Upper lobe of right lung (tissue), 1 donor: Measurements from ENCODE around the gene WDR5. TPM values are rescaled to one million over a fixed set of nuclear protein-coding genes. Genes with fewer than 3 reads are reported as not detected.

Source experiments
- ATAC-seq: fragments of 200-7000 bp; cut with Tn5 transposase; one replicate; pipeline ENCODE4 v1.9.1; 2020; ENCODE audit warnings: mild to moderate bottlenecking, moderate library complexity
- DNase-seq: peaks from one replicate; pipeline ENCODE4 v3.0.0-alpha.2; 2020
- H3K27ac ChIP-seq: fragments of 200-600 bp; one replicate; pipeline ENCODE4 v1.8.0; 2022
- H3K27me3 ChIP-seq: fragments of 200-600 bp; one replicate; pipeline ENCODE4 v1.8.0; 2022; ENCODE audit warnings: mild to moderate bottlenecking
- H3K36me3 ChIP-seq: fragments of 200-600 bp; one replicate; pipeline ENCODE4 v1.8.0; 2022
- H3K4me1 ChIP-seq: fragments of 200-600 bp; one replicate; pipeline ENCODE4 v1.8.0; 2022
- H3K4me3 ChIP-seq: fragments of 200-600 bp; one replicate; pipeline ENCODE4 v1.8.0; 2022; ENCODE audit warnings: mild to moderate bottlenecking
- H3K9me3 ChIP-seq: fragments of 200-600 bp; one replicate; pipeline ENCODE4 v1.8.0; 2022
- CTCF ChIP-seq: fragments of 200-600 bp; IDR thresholded peaks from one replicate; pipeline ENCODE4 v1.8.0; 2022; ENCODE audit warnings: antibody characterized with exemption
- intact Hi-C: fragments of 100-400 bp; cut with DNase I; formaldehyde crosslinking; loops from one replicate; pipeline ENCODE4 v1.11.0; 2022
- total RNA-seq: library from RNA; stranded (reverse); fragmentation: NEBNext Ultra II Directional; extraction: Animal tissue kit (Norgen Biotek cat#: 25700); gene quantifications from one replicate; pipeline ENCODE4 v1.2.1, GENCODE V29; 2021
- donor health status: DM: no; HTN: yes; CAD: no; lungs with severe emphysema.

Gene WDR5
- total RNA-seq, 1 donor from 2014 or later: 26.6 TPM

DNA sequence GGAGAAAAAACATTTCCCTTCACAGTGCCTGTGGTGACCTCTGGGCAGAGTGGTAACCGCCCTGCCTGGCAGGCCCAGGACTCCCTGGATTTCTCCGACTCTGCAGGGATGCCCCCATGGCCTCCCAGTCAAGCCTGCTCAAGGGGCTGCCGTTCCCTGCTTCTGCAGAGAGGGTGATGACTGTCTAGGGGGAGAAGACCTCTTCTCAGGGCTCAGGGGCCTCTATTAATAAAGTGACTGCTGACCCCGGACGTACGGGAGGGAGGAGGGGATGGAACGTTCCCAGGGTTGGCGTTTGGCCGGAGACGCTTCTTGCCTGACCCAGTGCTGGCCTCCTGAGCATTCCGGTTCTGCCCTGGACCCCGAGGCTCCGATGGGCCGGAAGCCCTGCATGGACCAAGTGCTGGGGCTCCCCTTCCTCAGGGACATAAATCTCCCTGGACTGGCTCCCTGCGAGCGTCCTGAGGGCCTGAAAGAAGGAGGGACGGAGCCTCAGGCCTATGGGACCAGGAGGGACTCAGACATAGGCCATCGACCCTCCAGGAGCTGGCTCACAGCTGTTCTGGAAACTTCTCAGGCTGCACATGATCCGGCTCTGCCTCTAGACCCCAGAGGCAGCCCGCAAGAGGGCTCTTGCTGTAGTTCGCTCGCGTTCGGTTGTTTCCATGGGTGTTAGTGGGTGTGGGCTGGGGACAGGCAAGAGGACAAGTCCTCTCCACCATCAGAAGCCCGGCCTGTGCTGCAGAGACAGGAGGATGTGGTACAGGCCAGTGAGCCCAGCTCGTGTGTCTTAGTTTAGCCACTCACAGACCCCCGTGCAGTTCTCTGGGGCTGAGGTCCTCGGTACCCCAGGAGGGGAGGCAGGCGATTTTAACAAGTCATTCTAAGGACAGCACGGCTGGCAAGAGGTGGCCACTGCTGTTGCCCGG lies 36.6 kb downstream of the WDR5 start:
- Histone ChIP-seq H3K4me3 (no peak overlapping the region), H3K9me3 (peaks cover 5% of the 10 kb centered on the region), H3K4me1 (peaks cover 10% of the 10 kb centered on the region), H3K27ac (peak overlapping the region; percentile 65), H3K36me3 (no peaks in the 10 kb centered on the region), H3K27me3 (no peaks in the 10 kb centered on the region)
- no peak for TF ChIP-seq CTCF
- DNase-seq (no peak), ATAC-seq (no peak)
- intact Hi-C loops: loop anchor here (5.0 kb wide), 1 partner anchor 160 kb away; no protein-coding TSS in a partner anchor

DNA sequence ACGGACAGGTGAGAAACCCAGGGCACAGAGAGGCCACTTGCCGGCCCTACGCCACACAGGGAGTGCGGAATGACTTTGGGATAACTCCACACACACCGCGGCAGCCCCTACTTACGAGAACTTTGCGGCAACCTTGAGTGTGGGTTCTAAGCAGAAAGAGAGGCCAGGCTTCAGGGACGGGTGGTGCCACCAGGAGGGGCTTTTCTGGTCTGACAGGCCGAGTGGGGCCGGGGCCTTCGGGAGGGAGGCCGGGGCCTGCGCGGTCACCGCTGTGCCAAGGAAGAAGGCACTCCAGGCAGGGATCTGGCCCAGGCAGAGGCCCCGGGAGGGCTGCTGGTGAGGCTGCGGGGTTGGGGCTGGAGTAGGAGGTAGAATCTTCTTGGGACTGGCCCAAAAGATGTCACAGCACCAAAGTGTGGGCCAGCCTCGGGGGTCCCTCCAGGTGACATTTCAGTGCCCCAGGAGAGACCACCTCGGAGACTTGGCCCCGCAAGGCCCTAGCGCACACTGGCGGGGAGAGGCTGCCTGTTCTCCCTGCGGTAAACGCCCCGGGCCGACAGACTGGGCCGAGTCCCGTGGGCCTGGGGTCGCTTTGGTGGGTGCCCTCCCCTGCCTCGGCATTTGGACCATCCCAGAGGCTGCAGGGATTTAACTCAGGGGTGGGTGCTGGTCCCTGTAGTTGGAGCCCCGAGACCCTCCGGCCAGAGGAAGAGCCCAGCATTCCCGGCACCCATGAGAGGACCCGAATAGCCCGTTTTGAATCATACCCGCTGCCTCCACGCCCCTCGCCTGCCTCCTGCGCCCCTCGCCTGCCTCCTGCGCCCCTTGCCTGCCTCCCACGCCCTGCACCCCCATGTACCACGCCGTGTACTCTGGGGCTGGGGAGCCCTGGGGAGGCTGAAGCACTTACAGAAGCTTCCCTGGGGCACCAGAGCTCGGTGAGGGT lies 37.5 kb downstream of the WDR5 start:
- TF ChIP-seq CTCF: no peak
- Histone ChIP-seq H3K9me3 (peaks cover 5% of the 10 kb centered on the region), H3K27ac (peak overlapping the region; percentile 65), H3K4me1 (peaks cover 10% of the 10 kb centered on the region), H3K4me3 (no peak overlapping the region), H3K36me3 (no peaks in the 10 kb centered on the region), H3K27me3 (peaks cover 5% of the 10 kb centered on the region)
- no peak for ATAC-seq
- intact Hi-C loops: loop anchor here (5.0 kb wide), 1 partner anchor 159 kb away; no protein-coding TSS in a partner anchor
- no peak for DNase-seq

DNA sequence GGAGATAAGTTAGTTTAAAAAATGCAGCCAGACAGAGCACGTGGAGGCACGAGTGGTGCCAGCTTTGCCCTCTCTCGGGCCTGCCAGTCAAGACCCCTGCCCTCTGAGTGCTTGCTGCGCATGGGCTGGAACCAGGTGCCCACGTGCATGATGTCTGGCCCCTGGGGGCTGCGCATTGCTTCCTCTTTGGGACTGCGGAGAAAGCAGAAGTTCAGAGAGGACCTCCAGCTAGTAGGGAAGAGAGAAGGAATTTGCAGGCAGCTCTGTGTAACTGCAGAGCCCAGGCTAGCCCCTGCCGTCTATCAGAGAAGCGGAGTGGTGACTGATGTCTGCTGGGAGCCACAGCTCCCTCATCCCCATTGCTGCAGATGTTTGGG lies 38.2 kb downstream of the WDR5 start:
- ATAC-seq (peak; percentile 46), DNase-seq (peak; percentile 75)
- no peaks in the 10 kb centered on the region for H3K36me3 ChIP-seq
- peaks cover under 1% of the 10 kb centered on the region for H3K9me3 ChIP-seq
- no peak overlapping the region for H3K27ac ChIP-seq
- no peak overlapping the region for H3K4me3 ChIP-seq
- peaks cover 10% of the 10 kb centered on the region for H3K4me1 ChIP-seq
- intact Hi-C loops: loop anchor here (5.0 kb wide), 1 partner anchor 158 kb away; no protein-coding TSS in a partner anchor
- peaks cover 6% of the 10 kb centered on the region for H3K27me3 ChIP-seq
- no peak for TF ChIP-seq CTCF

DNA sequence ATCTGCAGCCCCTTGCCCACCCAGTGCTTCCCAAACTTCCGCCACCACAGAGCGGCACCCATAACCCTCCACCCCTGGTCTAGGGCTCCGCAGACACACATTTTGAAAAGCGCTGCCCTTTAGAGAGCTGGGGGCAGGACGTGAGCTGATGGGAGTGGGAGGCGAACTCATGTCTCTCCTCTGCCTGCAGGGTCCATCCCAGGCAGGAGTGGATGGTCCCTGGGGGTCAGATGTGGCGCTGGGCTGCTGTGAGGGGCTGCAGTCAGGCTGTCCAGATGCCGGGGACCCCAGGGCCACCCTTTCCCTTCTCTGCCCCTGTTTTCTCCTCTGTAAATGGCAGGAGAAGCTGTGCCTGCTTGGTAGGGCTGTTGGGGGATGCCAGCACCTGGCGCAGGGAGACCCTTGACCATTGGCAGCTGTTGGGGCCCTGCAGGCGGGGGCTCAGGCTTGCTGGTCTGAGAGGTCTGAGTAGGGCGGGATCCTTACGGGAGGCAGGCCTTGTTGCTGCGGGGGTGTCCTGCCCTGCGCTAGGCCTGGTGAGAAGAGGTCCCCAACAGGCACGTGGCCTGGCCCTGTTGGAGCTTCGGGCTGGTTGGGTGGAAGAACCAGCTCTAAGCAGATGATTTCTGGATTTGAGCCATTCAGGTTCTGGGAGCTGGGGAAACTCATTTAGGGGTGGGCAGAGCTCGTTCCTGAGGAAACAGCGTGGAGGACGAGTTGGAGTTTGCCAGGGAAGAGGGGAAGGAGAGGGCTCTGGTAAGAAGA lies 38.8 kb downstream of the WDR5 start:
- DNase-seq (peak; percentile 60), ATAC-seq (no peak)
- no peaks in the 10 kb centered on the region for H3K9me3 ChIP-seq
- H3K27ac ChIP-seq: no peak overlapping the region
- intact Hi-C loops: loop anchor here (5.0 kb wide), 1 partner anchor 158 kb away; no protein-coding TSS in a partner anchor
- no peak overlapping the region for H3K4me3 ChIP-seq
- TF ChIP-seq CTCF: no peak
- no peaks in the 10 kb centered on the region for H3K36me3 ChIP-seq
- peaks cover 10% of the 10 kb centered on the region for H3K4me1 ChIP-seq
- H3K27me3 ChIP-seq: peaks cover 13% of the 10 kb centered on the region

DNA sequence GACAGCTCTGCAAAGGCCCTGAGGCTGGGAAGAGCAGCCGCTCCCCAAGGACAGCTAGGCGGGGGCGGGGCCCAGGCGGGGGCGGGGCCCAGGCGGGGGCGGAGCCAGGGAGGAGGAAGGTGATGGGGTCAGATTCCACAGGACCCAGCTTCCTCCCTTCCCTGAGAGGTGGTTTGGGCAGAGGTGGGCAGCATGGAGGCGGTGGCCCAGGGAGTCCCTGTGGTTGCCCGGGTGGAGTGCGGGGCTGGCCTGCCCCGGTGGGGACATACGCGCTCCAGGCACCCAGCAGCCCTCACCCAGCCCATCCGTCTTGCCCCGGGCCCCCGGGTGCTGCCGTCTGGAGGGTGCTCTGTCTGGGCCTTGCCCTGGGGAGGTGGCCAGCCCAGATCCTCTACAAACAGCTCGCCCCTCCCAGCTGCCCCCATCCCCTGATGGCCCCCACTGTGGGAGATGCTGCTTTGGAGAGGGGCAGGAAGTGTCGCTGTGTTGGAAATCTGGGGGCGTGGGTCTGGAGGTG lies 39.5 kb downstream of the WDR5 start:
- intact Hi-C loops: no loop called here
- Histone ChIP-seq H3K27me3 (peaks cover 18% of the 10 kb centered on the region), H3K27ac (no peak overlapping the region)

More for the DNA sequence above, 39.5 kb downstream of the WDR5 start:
- peak; percentile 68 for DNase-seq
- ATAC-seq: peak; percentile 42
- TF ChIP-seq CTCF: no peak
- H3K36me3 ChIP-seq: no peaks in the 10 kb centered on the region
- H3K4me3 ChIP-seq: no peak overlapping the region
- H3K9me3 ChIP-seq: no peaks in the 10 kb centered on the region
- peaks cover 10% of the 10 kb centered on the region for H3K4me1 ChIP-seq
